Mesenchymal stem cell (in vitro differentiated cells and primary cell): ENCODE measurements around the gene NEURL3.
A peak's percentile ranks its signal among the peaks of the same experiment; 100 is the strongest.

Experiments
- DNase-seq: peaks from one replicate; pipeline ENCODE4 v3.0.0-alpha.2; 2013
- H2AFZ ChIP-seq: one replicate; pipeline ENCODE4 v1.6.1; 2013; ENCODE audit warnings: low read depth, mild to moderate bottlenecking, control low read depth, inconsistent platforms, low read length, moderate library complexity
- H2AK5ac ChIP-seq: 2 replicates; pipeline ENCODE4 v1.6.1; 2013; ENCODE audit warnings: low read length, moderate library complexity, mild to moderate bottlenecking, inconsistent platforms; ENCODE audit not compliant: severe bottlenecking
- H2BK120ac ChIP-seq: one replicate; pipeline ENCODE4 v1.6.1; 2013; ENCODE audit warnings: low read depth, mild to moderate bottlenecking, inconsistent platforms, low read length, moderate library complexity
- H2BK12ac ChIP-seq, 2 experiments: one replicate each; pipeline ENCODE4 v1.6.1; 2013; ENCODE audit warnings: inconsistent platforms in 2 of 2, low read length in 2 of 2, mild to moderate bottlenecking in 2 of 2, moderate library complexity in 2 of 2, control low read depth in 1 of 2
- H2BK15ac ChIP-seq: one replicate; pipeline ENCODE4 v1.6.1; 2013; ENCODE audit warnings: mild to moderate bottlenecking, low read depth, inconsistent platforms; ENCODE audit not compliant: poor library complexity, severe bottlenecking
- H2BK5ac ChIP-seq: 2 replicates; pipeline ENCODE4 v1.6.1; 2013; ENCODE audit warnings: low read depth, mild to moderate bottlenecking, low read length, control low read depth, inconsistent platforms; ENCODE audit not compliant: poor library complexity, severe bottlenecking
- H3K14ac ChIP-seq, 2 experiments: one replicate each; pipeline ENCODE4 v1.6.1; 2013; ENCODE audit warnings: inconsistent platforms in 2 of 2, low read length in 2 of 2, control low read depth in 1 of 2, mild to moderate bottlenecking in 1 of 2, moderate library complexity in 1 of 2
- H3K18ac ChIP-seq, 2 experiments: one replicate each; pipeline ENCODE4 v1.6.1; 2013; ENCODE audit warnings: inconsistent platforms in 2 of 2, low read length in 2 of 2, control low read depth in 1 of 2, low read depth in 1 of 2, mild to moderate bottlenecking in 1 of 2
- H3K23ac ChIP-seq, 2 experiments: one replicate each; pipeline ENCODE4 v1.6.1; 2013; ENCODE audit warnings: inconsistent platforms in 2 of 2, low read length in 2 of 2, mild to moderate bottlenecking in 2 of 2, moderate library complexity in 2 of 2, control low read depth in 1 of 2
- H3K27ac ChIP-seq: 2 replicates; pipeline ENCODE4 v1.5.1; 2013; ENCODE audit warnings: mild to moderate bottlenecking, moderate library complexity, low read length, control low read depth, inconsistent platforms; ENCODE audit not compliant: poor library complexity, severe bottlenecking
- H3K27me3 ChIP-seq, 2 experiments: 2 replicates each; pipeline versions ENCODE4 v1.6.1 to v1.7.0; 2013; ENCODE audit warnings: low read length in 2 of 2, mild to moderate bottlenecking in 2 of 2, moderate library complexity in 2 of 2, control low read depth in 1 of 2, inconsistent platforms in 1 of 2; ENCODE audit not compliant: control insufficient read depth in 1 of 2, insufficient read depth in 1 of 2
- H3K36me3 ChIP-seq, 2 experiments: 2 replicates each; pipeline versions ENCODE4 v1.6.1 to v1.7.0; 2013; ENCODE audit warnings: low read length in 2 of 2, control low read depth in 1 of 2, inconsistent platforms in 1 of 2, low read depth in 1 of 2, mild to moderate bottlenecking in 1 of 2; ENCODE audit not compliant: insufficient read depth in 2 of 2, control insufficient read depth in 1 of 2
- H3K4ac ChIP-seq, 2 experiments: one replicate each; pipeline ENCODE4 v1.6.1; 2013; ENCODE audit warnings: inconsistent platforms in 2 of 2, low read length in 2 of 2, mild to moderate bottlenecking in 2 of 2, moderate library complexity in 2 of 2, control low read depth in 1 of 2, low read depth in 1 of 2
- H3K4me1 ChIP-seq: 2 replicates; pipeline ENCODE4 v1.6.1; 2013; ENCODE audit warnings: low read depth, low read length, control low read depth; ENCODE audit not compliant: control insufficient read depth, insufficient read depth
- H3K4me2 ChIP-seq: 2 replicates; pipeline ENCODE4 v1.6.1; 2013; ENCODE audit warnings: low read length, mild to moderate bottlenecking, inconsistent platforms; ENCODE audit not compliant: poor library complexity, severe bottlenecking
- H3K4me3 ChIP-seq, 2 experiments: 2 replicates each; pipeline versions ENCODE4 v1.5.1 to v1.7.0; 2013; ENCODE audit warnings: low read length in 2 of 2, mild to moderate bottlenecking in 2 of 2, control low read depth in 1 of 2, low read depth in 1 of 2; ENCODE audit not compliant: insufficient read depth in 1 of 2
- H3K79me1 ChIP-seq: replicated peaks from 2 replicates; pipeline ENCODE4 v1.6.1; 2013; ENCODE audit warnings: mild to moderate bottlenecking, control low read depth, low read length, inconsistent platforms; ENCODE audit not compliant: poor library complexity, severe bottlenecking
- H3K9ac ChIP-seq: 2 replicates; pipeline ENCODE4 v1.7.0; 2013; ENCODE audit warnings: mild to moderate bottlenecking, low read length, moderate library complexity
- H3K9me3 ChIP-seq: 2 replicates; pipeline ENCODE4 v1.7.0; 2013; ENCODE audit warnings: mild to moderate bottlenecking, low read length; ENCODE audit not compliant: control insufficient read depth
- H4K8ac ChIP-seq: one replicate; pipeline ENCODE4 v1.6.1; 2013; ENCODE audit warnings: inconsistent platforms, mild to moderate bottlenecking, low read length, moderate library complexity
- H4K91ac ChIP-seq: one replicate; pipeline ENCODE4 v1.6.1; 2013; ENCODE audit warnings: mild to moderate bottlenecking, low read length, inconsistent platforms
- WGBS: methylation state at CpG from one replicate; pipeline ENCODE4 v1.1.7; 2013; ENCODE audit warnings: mixed read lengths; 5-methylcytosine and 5-hydroxymethylcytosine counted together

Gene NEURL3

DNA sequence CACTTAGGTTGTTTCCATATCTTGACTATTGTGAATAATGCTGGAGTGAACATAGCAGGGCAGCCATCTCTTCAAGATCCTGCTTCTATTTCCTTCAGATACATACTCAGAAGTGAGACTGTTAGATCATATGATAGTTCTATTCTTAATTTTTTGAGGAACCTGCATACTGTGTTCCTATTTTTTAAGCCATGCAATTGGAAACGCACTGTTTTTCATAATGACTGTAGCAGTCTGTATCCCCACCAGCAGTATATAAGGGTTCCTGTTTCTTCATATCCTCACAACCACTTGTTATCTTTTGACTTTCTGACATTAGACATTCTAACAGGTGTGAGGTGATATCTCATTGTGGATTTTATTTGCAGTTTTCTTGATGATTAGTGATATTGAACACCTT is 15.5 kb downstream of the NEURL3 start:
- no peak for DNase-seq
- Histone ChIP-seq H3K79me1 (no peaks in the 10 kb centered on the region), H3K27ac (no peak overlapping the region), H3K9me3 (peaks cover 14% of the 10 kb centered on the region), H2BK5ac (no peak overlapping the region), H3K23ac (no peak overlapping the region), H3K4me3 (no peak overlapping the region), H3K4me1 (peaks cover 17% of the 10 kb centered on the region), H2AFZ (no peak overlapping the region), H4K8ac (no peak overlapping the region), H2AK5ac (no peak overlapping the region), H2BK12ac (no peak overlapping the region), H2BK15ac (no peak overlapping the region), H3K27me3 (peaks cover 0 to 7% of the 10 kb centered on the region in 2 experiments), H3K18ac (no peak overlapping the region), H3K36me3 (no peaks in the 10 kb centered on the region), H3K14ac (no peak overlapping the region), H3K4me2 (no peak overlapping the region), H3K9ac (no peak overlapping the region), H4K91ac (no peak overlapping the region), H2BK120ac (no peak overlapping the region), H3K4ac (no peak overlapping the region)
- WGBS: 100% methylated on average over 1 of the region's 1 CpG

GRCh38 chr2:96489261-96489660 is 15.9 kb downstream of the NEURL3 start:
- H4K91ac ChIP-seq: no peak overlapping the region
- no peak overlapping the region for H2BK120ac ChIP-seq
- H3K4me2 ChIP-seq: no peak overlapping the region
- H3K23ac ChIP-seq: no peak overlapping the region
- H2BK15ac ChIP-seq: no peak overlapping the region
- no peak overlapping the region for H3K4me3 ChIP-seq
- H2BK12ac ChIP-seq: no peak overlapping the region
- no peak overlapping the region for H3K18ac ChIP-seq
- no peak overlapping the region for H3K27ac ChIP-seq
- no peak for DNase-seq
- no peak overlapping the region for H2AK5ac ChIP-seq
- H3K36me3 ChIP-seq: no peaks in the 10 kb centered on the region
- no peak overlapping the region for H3K4ac ChIP-seq
- H3K79me1 ChIP-seq: no peaks in the 10 kb centered on the region
- no peak overlapping the region for H3K9ac ChIP-seq
- peaks cover 11% of the 10 kb centered on the region for H3K9me3 ChIP-seq
- H2AFZ ChIP-seq: no peak overlapping the region
- WGBS: 89% methylated on average over 3 of the region's 3 CpGs
- H3K27me3 ChIP-seq: peaks cover 0 to 7% of the 10 kb centered on the region in 2 experiments
- no peak overlapping the region for H4K8ac ChIP-seq
- H3K4me1 ChIP-seq: peaks cover 17% of the 10 kb centered on the region
- no peak overlapping the region for H3K14ac ChIP-seq
- no peak overlapping the region for H2BK5ac ChIP-seq

GRCh38 chr2:96486696-96487095 is 18.5 kb downstream of the NEURL3 start:
- Histone ChIP-seq H3K18ac (no peak overlapping the region), H4K8ac (no peak overlapping the region), H3K27me3 (no peaks in the 10 kb centered on the region), H3K14ac (no peak overlapping the region), H3K4me2 (no peak overlapping the region), H3K36me3 (no peaks in the 10 kb centered on the region), H2AFZ (no peak overlapping the region), H3K27ac (no peak overlapping the region), H2BK12ac (no peak overlapping the region), H2BK5ac (no peak overlapping the region), H3K4me3 (peak overlapping the region in 1 of 2 experiments; percentile 71), H2BK120ac (no peak overlapping the region), H3K4me1 (peaks cover 13% of the 10 kb centered on the region), H2AK5ac (no peak overlapping the region), H3K9ac (peak overlapping the region; percentile 89), H4K91ac (no peak overlapping the region), H3K4ac (no peak overlapping the region), H3K9me3 (peaks cover 6% of the 10 kb centered on the region), H2BK15ac (no peak overlapping the region), H3K79me1 (no peaks in the 10 kb centered on the region), H3K23ac (no peak overlapping the region)
- WGBS: 100% methylated on average over 2 of the region's 3 CpGs
- DNase-seq: no peak

GRCh38 chr2:96485751-96486651 is 19.2 kb downstream of the NEURL3 start:
- Histone ChIP-seq H2AFZ (peak overlapping the region; percentile 21), H3K36me3 (no peaks in the 10 kb centered on the region), H3K14ac (peak overlapping the region in 1 of 2 experiments; percentile 59), H4K91ac (peak overlapping the region; percentile 6), H3K27ac (peak overlapping the region; percentile 69), H2BK5ac (no peak overlapping the region), H3K4me3 (peak overlapping the region in 1 of 2 experiments; percentile 71), H2BK120ac (no peak overlapping the region), H3K79me1 (no peaks in the 10 kb centered on the region), H3K4me2 (peak overlapping the region; percentile 27), H3K9me3 (peaks cover 6% of the 10 kb centered on the region), H3K18ac (peak overlapping the region; percentile 7 to 38), H3K4me1 (peaks cover 13% of the 10 kb centered on the region), H3K4ac (no peak overlapping the region), H3K9ac (peak overlapping the region; percentile 89), H3K27me3 (no peaks in the 10 kb centered on the region), H4K8ac (peak overlapping the region; percentile 46), H2BK12ac (no peak overlapping the region), H3K23ac (no peak overlapping the region), H2BK15ac (no peak overlapping the region), H2AK5ac (no peak overlapping the region)
- 50% methylated on average over 31 of the region's 33 CpGs for WGBS
- peak; percentile 80 for DNase-seq
